ENCODE data around the gene NF1.

The NF1 gene

DNA sequence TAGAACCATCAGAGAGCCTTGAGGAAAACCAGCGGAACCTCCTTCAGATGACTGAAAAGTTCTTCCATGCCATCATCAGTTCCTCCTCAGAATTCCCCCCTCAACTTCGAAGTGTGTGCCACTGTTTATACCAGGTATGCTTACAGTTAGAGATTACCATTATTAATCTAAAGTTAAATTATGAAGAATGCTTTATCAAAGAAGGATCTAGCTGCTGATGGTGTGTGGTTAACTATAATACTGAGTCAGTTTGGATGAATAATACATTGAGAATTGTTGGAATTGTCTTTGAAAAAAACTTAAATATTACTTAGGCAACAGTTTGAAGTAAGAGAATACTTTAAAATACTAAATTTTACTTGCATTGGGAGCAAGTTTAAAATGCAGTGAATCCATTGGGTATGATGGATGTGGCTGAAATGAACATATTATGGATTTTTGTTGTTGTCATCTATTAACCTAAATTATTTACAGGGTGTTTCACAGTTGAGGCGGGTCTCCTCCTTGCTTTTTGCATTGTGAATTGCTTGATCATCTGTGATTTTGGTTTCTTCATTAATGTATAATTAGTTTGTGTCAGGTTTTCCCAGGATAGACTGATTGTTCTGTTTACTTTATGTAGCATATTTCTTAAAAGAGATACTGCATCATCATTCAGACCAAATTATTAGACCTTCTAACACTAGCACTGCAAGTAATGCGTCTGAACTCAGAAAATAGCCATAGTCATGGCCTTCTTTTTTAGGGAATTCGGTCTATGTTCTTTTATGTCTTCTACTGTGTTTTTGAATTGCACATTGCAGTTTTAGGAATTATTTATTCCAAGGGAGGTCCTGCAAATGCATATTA, 154.4 kb downstream of the NF1 start:
- Histone ChIP-seq H3K9me3 (ENCODE audit: low read length) (no peaks in the 10 kb centered on the region), H3K4me2 (ENCODE audit: low read length) (no peak overlapping the region), H4K20me1 (ENCODE audit: insufficient read depth, low read length) (no peaks in the 10 kb centered on the region), H3K27me3 (ENCODE audit: insufficient read depth, low read length) (no peaks in the 10 kb centered on the region), H3K36me3 (ENCODE audit: insufficient read depth, low read length) (peaks cover 5% of the 10 kb centered on the region; the same call in 1 of the 2 replicates), H3K27ac (ENCODE audit: low read depth, low read length, poor library complexity, severe bottlenecking) (no peak overlapping the region), H2AFZ (ENCODE audit: low read length) (no peak overlapping the region), H3K9me2 (ENCODE audit: low read depth, low read length) (no peaks in the 10 kb centered on the region), H3F3A (ENCODE audit: insufficient read depth, low read length) (no peaks in the 10 kb centered on the region), H3K4me1 (ENCODE audit: insufficient read depth, low read length, severe bottlenecking) (peaks cover 11% of the 10 kb centered on the region), H3K4me3 (ENCODE audit: low read depth, low read length, poor library complexity, severe bottlenecking) (no peak overlapping the region), H3K9ac (ENCODE audit: low read length) (no peak overlapping the region), H3K79me2 (ENCODE audit: insufficient read depth, low read length) (no peaks in the 10 kb centered on the region)
- TF ChIP-seq EZH2 (IDR thresholded peaks at IDR 0.05; ENCODE audit: borderline replicate concordance, low read length), result no peak
- TF ChIP-seq, protein P1, sequence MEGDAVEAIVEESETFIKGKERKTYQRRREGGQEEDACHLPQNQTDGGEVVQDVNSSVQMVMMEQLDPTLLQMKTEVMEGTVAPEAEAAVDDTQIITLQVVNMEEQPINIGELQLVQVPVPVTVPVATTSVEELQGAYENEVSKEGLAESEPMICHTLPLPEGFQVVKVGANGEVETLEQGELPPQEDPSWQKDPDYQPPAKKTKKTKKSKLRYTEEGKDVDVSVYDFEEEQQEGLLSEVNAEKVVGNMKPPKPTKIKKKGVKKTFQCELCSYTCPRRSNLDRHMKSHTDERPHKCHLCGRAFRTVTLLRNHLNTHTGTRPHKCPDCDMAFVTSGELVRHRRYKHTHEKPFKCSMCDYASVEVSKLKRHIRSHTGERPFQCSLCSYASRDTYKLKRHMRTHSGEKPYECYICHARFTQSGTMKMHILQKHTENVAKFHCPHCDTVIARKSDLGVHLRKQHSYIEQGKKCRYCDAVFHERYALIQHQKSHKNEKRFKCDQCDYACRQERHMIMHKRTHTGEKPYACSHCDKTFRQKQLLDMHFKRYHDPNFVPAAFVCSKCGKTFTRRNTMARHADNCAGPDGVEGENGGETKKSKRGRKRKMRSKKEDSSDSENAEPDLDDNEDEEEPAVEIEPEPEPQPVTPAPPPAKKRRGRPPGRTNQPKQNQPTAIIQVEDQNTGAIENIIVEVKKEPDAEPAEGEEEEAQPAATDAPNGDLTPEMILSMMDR (IDR thresholded peaks at IDR 0.05; ENCODE audit: low read length), result no peak

DNA sequence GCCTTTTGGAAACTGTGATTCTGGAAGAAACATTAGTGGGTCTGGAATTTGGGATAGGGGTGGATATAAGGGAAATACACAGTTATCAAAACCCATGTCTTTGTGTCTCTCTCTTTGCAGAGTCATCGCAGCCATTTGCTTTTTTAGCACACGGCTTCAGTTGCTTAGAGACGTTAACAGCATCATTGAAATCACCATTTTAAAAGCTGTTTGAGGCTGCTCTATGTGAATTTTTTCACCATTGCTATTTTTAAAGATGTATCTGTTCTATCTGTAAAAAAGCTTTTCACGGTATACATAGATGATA, 155.0 kb downstream of the NF1 start:
- Histone ChIP-seq H3K4me1 (ENCODE audit: insufficient read depth, low read length, severe bottlenecking) (peaks cover 11% of the 10 kb centered on the region), H3K27ac (ENCODE audit: low read depth, low read length, poor library complexity, severe bottlenecking) (no peak overlapping the region), H2AFZ (ENCODE audit: low read length) (no peak overlapping the region), H3K4me2 (ENCODE audit: low read length) (no peak overlapping the region), H3K4me3 (ENCODE audit: low read depth, low read length, poor library complexity, severe bottlenecking) (no peak overlapping the region), H3K36me3 (ENCODE audit: insufficient read depth, low read length) (peaks cover 5% of the 10 kb centered on the region; the same call in 1 of the 2 replicates), H3K9me3 (ENCODE audit: low read length) (no peaks in the 10 kb centered on the region), H3K27me3 (ENCODE audit: insufficient read depth, low read length) (no peaks in the 10 kb centered on the region), H3F3A (ENCODE audit: insufficient read depth, low read length) (no peaks in the 10 kb centered on the region), H4K20me1 (ENCODE audit: insufficient read depth, low read length) (no peaks in the 10 kb centered on the region), H3K9ac (ENCODE audit: low read length) (no peak overlapping the region), H3K9me2 (ENCODE audit: low read depth, low read length) (no peaks in the 10 kb centered on the region), H3K79me2 (ENCODE audit: insufficient read depth, low read length) (no peaks in the 10 kb centered on the region)
- no peak for TF ChIP-seq EZH2 (IDR thresholded peaks at IDR 0.05; ENCODE audit: borderline replicate concordance, low read length)
- TF ChIP-seq, protein P1 (IDR thresholded peaks at IDR 0.05; ENCODE audit: low read length), result no peak

DNA sequence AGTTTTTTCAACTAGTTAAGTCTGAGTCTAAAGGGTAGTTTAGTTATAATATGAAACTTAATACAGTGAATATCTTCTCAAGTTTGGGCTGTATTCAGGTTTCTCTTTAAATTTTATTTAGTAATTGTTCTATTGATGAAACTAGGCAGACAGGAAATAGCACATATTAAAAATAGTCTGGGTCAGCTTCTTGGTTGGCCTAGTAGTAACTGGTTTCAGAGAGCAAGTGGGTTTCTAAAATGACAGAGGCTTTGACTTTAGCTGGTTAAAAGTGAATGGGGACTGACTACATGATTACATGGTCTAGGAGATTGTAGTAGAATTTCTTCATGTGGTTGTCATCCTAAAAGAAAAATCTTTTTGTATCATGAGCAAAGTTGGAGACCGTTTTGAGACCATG, 155.5 kb downstream of the NF1 start:
- H3K4me3 ChIP-seq (ENCODE audit: low read depth, low read length, poor library complexity, severe bottlenecking), result no peak overlapping the region
- H3K9me2 ChIP-seq (ENCODE audit: low read depth, low read length), result no peaks in the 10 kb centered on the region
- peaks cover 11% of the 10 kb centered on the region for H3K4me1 ChIP-seq (ENCODE audit: insufficient read depth, low read length, severe bottlenecking)
- no peaks in the 10 kb centered on the region for H3K27me3 ChIP-seq (ENCODE audit: insufficient read depth, low read length)
- no peak overlapping the region for H3K4me2 ChIP-seq (ENCODE audit: low read length)
- no peaks in the 10 kb centered on the region for H3K79me2 ChIP-seq (ENCODE audit: insufficient read depth, low read length)
- H4K20me1 ChIP-seq (ENCODE audit: insufficient read depth, low read length), result no peaks in the 10 kb centered on the region
- no peak overlapping the region for H3K27ac ChIP-seq (ENCODE audit: low read depth, low read length, poor library complexity, severe bottlenecking)
- H3K36me3 ChIP-seq (ENCODE audit: insufficient read depth, low read length), result peaks cover 5% of the 10 kb centered on the region; the same call in 1 of the 2 replicates
- no peaks in the 10 kb centered on the region for H3F3A ChIP-seq (ENCODE audit: insufficient read depth, low read length)
- H3K9ac ChIP-seq (ENCODE audit: low read length), result no peak overlapping the region
- no peaks in the 10 kb centered on the region for H3K9me3 ChIP-seq (ENCODE audit: low read length)
- H2AFZ ChIP-seq (ENCODE audit: low read length), result no peak overlapping the region
- TF ChIP-seq, protein P1 (IDR thresholded peaks at IDR 0.05; ENCODE audit: low read length), result no peak
